ENCODE data around the gene IGSF3.

GRCh38 chr1:116532671-116533428, 134.7 kb downstream of the IGSF3 start:
- TF ChIP-seq CTCF (IDR thresholded peaks at IDR 0.05; ENCODE audit: insufficient read depth, low read length) (no peak), POLR2AphosphoS5 (IDR thresholded peaks at IDR 0.05; ENCODE audit: low read depth) (no peak), REST (IDR thresholded peaks at IDR 0.05; ENCODE audit: insufficient replicate concordance, low read depth) (no peak), GABPA (IDR thresholded peaks at IDR 0.05; ENCODE audit: low read depth) (no peak), SPI1 (IDR thresholded peaks at IDR 0.05; ENCODE audit: borderline replicate concordance, low read depth) (peak; percentile 15; the same call in 1 of the 2 replicates)
